ENCODE measurements around the gene FAM3C. TPM values are rescaled to one million over a fixed set of nuclear protein-coding genes. Genes with fewer than 3 reads are reported as not detected.
"Not testable (repeated sequence)": the region's sequence is repeated elsewhere in the genome, so short reads cannot be mapped to it uniquely, and the experiment has no call there.

FAM3C gene
- total and polyA plus RNA-seq, 4 donors = 36.7 to 68.4 (median 57.2) TPM

- H3K27ac ChIP-seq (ENCODE audit: low read depth in 1 of 2, low read length in 2 of 2) = no peak within 1 kb of the TSS
- no peak for DNase-seq
- H3K4me3 ChIP-seq (ENCODE audit: low read length in 2 of 2) = no peak within 1 kb of the TSS
- H3K4me1 ChIP-seq (ENCODE audit: control insufficient read depth in 1 of 2, insufficient read depth in 2 of 2, low read length in 2 of 2) = no peaks in the 10 kb centered on the region
- no peaks in the 10 kb centered on the region for H3K27me3 ChIP-seq (ENCODE audit: control insufficient read depth in 1 of 2, insufficient read depth in 2 of 2, low read length in 1 of 2)
- 19 to 21% methylated on average over 27 of the region's 27 CpGs for WGBS, 2 donors
- H3K36me3 ChIP-seq (ENCODE audit: control insufficient read depth in 1 of 2, insufficient read depth in 2 of 2, low read length in 1 of 2) = no peaks in the 10 kb centered on the region
- H3K9me3 ChIP-seq (ENCODE audit: control insufficient read depth, low read length) = no peaks in the 10 kb centered on the region
- intact Hi-C loops (cut with DNase I) = no loop called here
- peak; percentile 44 for ATAC-seq (ENCODE audit: low FRiP score)
Observed at GRCh38 chr7:121328508-121329190, 67.5 kb downstream of the FAM3C start, which contains the start of gene WNT16. WNT16 (plus strand) TSS chr7:121329000; CDS start chr7:121329293, 293 bp downstream.

- 94 to 95% methylated on average over 5 of the region's 5 CpGs for WGBS, 2 donors
- Histone ChIP-seq H3K27ac (ENCODE audit: low read depth in 1 of 2, low read length in 2 of 2) (no peak overlapping the region), H3K36me3 (ENCODE audit: control insufficient read depth in 1 of 2, insufficient read depth in 2 of 2, low read length in 1 of 2) (no peaks in the 10 kb centered on the region), H3K4me3 (ENCODE audit: low read length in 2 of 2) (no peak overlapping the region), H3K27me3 (ENCODE audit: control insufficient read depth in 1 of 2, insufficient read depth in 2 of 2, low read length in 1 of 2) (no peaks in the 10 kb centered on the region), H3K4me1 (ENCODE audit: control insufficient read depth in 1 of 2, insufficient read depth in 2 of 2, low read length in 2 of 2) (no peaks in the 10 kb centered on the region), H3K9me3 (ENCODE audit: control insufficient read depth, low read length) (no peaks in the 10 kb centered on the region)
- DNase-seq = no peak
- no peak for ATAC-seq (ENCODE audit: low FRiP score)
- intact Hi-C loops (cut with DNase I) = no loop called here
Observed at GRCh38 chr7:121327671-121328070, 68.4 kb downstream of the FAM3C start.

- Histone ChIP-seq H3K4me1 (ENCODE audit: control insufficient read depth in 1 of 2, insufficient read depth in 2 of 2, low read length in 2 of 2) (no peaks in the 10 kb centered on the region), H3K4me3 (ENCODE audit: low read length in 2 of 2) (no peak overlapping the region), H3K9me3 (ENCODE audit: control insufficient read depth, low read length) (no peaks in the 10 kb centered on the region), H3K27me3 (ENCODE audit: control insufficient read depth in 1 of 2, insufficient read depth in 2 of 2, low read length in 1 of 2) (no peaks in the 10 kb centered on the region), H3K36me3 (ENCODE audit: control insufficient read depth in 1 of 2, insufficient read depth in 2 of 2, low read length in 1 of 2) (no peaks in the 10 kb centered on the region), H3K27ac (ENCODE audit: low read depth in 1 of 2, low read length in 2 of 2) (no peak overlapping the region)
- intact Hi-C loops (cut with DNase I) = no loop called here
- ATAC-seq (ENCODE audit: low FRiP score) (no peak), DNase-seq (no peak)
- WGBS, 2 donors = 62 to 66% methylated on average over 5 of the region's 5 CpGs
Observed at GRCh38 chr7:121323515-121324302, 72.4 kb downstream of the FAM3C start.

- 65 to 69% methylated on average over 3 of the region's 3 CpGs for WGBS, 2 donors
- intact Hi-C loops (cut with DNase I) = no loop called here
Observed at GRCh38 chr7:121322460-121322859, 73.6 kb downstream of the FAM3C start.

GRCh38 chr7:121315170-121315569, 80.9 kb downstream of the FAM3C start:
- H3K27ac ChIP-seq (ENCODE audit: low read depth in 1 of 2, low read length in 2 of 2); H3K36me3 ChIP-seq (ENCODE audit: control insufficient read depth in 1 of 2, insufficient read depth in 2 of 2, low read length in 1 of 2); H3K9me3 ChIP-seq (ENCODE audit: control insufficient read depth, low read length); H3K4me3 ChIP-seq (ENCODE audit: low read length in 2 of 2); DNase-seq; H3K27me3 ChIP-seq (ENCODE audit: control insufficient read depth in 1 of 2, insufficient read depth in 2 of 2, low read length in 1 of 2); H3K4me1 ChIP-seq (ENCODE audit: control insufficient read depth in 1 of 2, insufficient read depth in 2 of 2, low read length in 2 of 2); intact Hi-C loops (cut with DNase I); ATAC-seq (ENCODE audit: low FRiP score): not testable (repeated sequence)
- WGBS, 2 donors = 96 to 99% methylated on average over 2 of the region's 3 CpGs

More at GRCh38 chr7:121322460-121322859, 73.6 kb downstream of the FAM3C start:
- Histone ChIP-seq H3K27me3 (ENCODE audit: control insufficient read depth in 1 of 2, insufficient read depth in 2 of 2, low read length in 1 of 2) (no peaks in the 10 kb centered on the region), H3K4me1 (ENCODE audit: control insufficient read depth in 1 of 2, insufficient read depth in 2 of 2, low read length in 2 of 2) (no peaks in the 10 kb centered on the region), H3K36me3 (ENCODE audit: control insufficient read depth in 1 of 2, insufficient read depth in 2 of 2, low read length in 1 of 2) (no peaks in the 10 kb centered on the region), H3K9me3 (ENCODE audit: control insufficient read depth, low read length) (no peaks in the 10 kb centered on the region), H3K4me3 (ENCODE audit: low read length in 2 of 2) (no peak overlapping the region), H3K27ac (ENCODE audit: low read depth in 1 of 2, low read length in 2 of 2) (no peak overlapping the region)
- ATAC-seq (ENCODE audit: low FRiP score) (no peak), DNase-seq (no peak)

GRCh38 chr7:121313793-121314676, 82.1 kb downstream of the FAM3C start:
- H3K27ac ChIP-seq (ENCODE audit: low read depth in 1 of 2, low read length in 2 of 2) = no peak overlapping the region
- no peaks in the 10 kb centered on the region for H3K27me3 ChIP-seq (ENCODE audit: control insufficient read depth in 1 of 2, insufficient read depth in 2 of 2, low read length in 1 of 2)
- H3K9me3 ChIP-seq (ENCODE audit: control insufficient read depth, low read length) = peaks cover 1% of the 10 kb centered on the region
- DNase-seq (no peak), ATAC-seq (ENCODE audit: low FRiP score) (no peak)
- no peak overlapping the region for H3K4me3 ChIP-seq (ENCODE audit: low read length in 2 of 2)
- peaks cover 0 to 3% of the 10 kb centered on the region in 2 donors for H3K4me1 ChIP-seq (ENCODE audit: control insufficient read depth in 1 of 2, insufficient read depth in 2 of 2, low read length in 2 of 2)
- 25 to 30% methylated on average over 9 of the region's 9 CpGs for WGBS, 2 donors
- no peaks in the 10 kb centered on the region for H3K36me3 ChIP-seq (ENCODE audit: control insufficient read depth in 1 of 2, insufficient read depth in 2 of 2, low read length in 1 of 2)
- intact Hi-C loops (cut with DNase I) = no loop called here

- intact Hi-C loops (cut with DNase I) = no loop called here
- DNase-seq (no peak), ATAC-seq (ENCODE audit: low FRiP score) (no peak)
- H3K4me1 ChIP-seq (ENCODE audit: control insufficient read depth in 1 of 2, insufficient read depth in 2 of 2, low read length in 2 of 2) = peaks cover 0 to 3% of the 10 kb centered on the region in 2 donors
- no peaks in the 10 kb centered on the region for H3K36me3 ChIP-seq (ENCODE audit: control insufficient read depth in 1 of 2, insufficient read depth in 2 of 2, low read length in 1 of 2)
- WGBS, 2 donors = 45 to 52% methylated on average over 3 of the region's 3 CpGs
- H3K4me3 ChIP-seq (ENCODE audit: low read length in 2 of 2) = no peak overlapping the region
- peaks cover 1% of the 10 kb centered on the region for H3K9me3 ChIP-seq (ENCODE audit: control insufficient read depth, low read length)
- H3K27ac ChIP-seq (ENCODE audit: low read depth in 1 of 2, low read length in 2 of 2) = no peak overlapping the region
- no peaks in the 10 kb centered on the region for H3K27me3 ChIP-seq (ENCODE audit: control insufficient read depth in 1 of 2, insufficient read depth in 2 of 2, low read length in 1 of 2)
Observed at GRCh38 chr7:121313220-121313792, 82.8 kb downstream of the FAM3C start.

- Histone ChIP-seq H3K4me1 (ENCODE audit: control insufficient read depth in 1 of 2, insufficient read depth in 2 of 2, low read length in 2 of 2) (no peaks in the 10 kb centered on the region), H3K27ac (ENCODE audit: low read depth in 1 of 2, low read length in 2 of 2) (no peak overlapping the region), H3K9me3 (ENCODE audit: control insufficient read depth, low read length) (peaks cover 1% of the 10 kb centered on the region), H3K4me3 (ENCODE audit: low read length in 2 of 2) (no peak overlapping the region), H3K27me3 (ENCODE audit: control insufficient read depth in 1 of 2, insufficient read depth in 2 of 2, low read length in 1 of 2) (no peaks in the 10 kb centered on the region), H3K36me3 (ENCODE audit: control insufficient read depth in 1 of 2, insufficient read depth in 2 of 2, low read length in 1 of 2) (peaks cover 0 to 2% of the 10 kb centered on the region in 2 donors)
- WGBS, 2 donors = 80 to 83% methylated on average over 4 of the region's 4 CpGs
- intact Hi-C loops (cut with DNase I) = no loop called here
- no peak for DNase-seq
- ATAC-seq (ENCODE audit: low FRiP score) = no peak
Observed at GRCh38 chr7:121307021-121307574, 89.0 kb downstream of the FAM3C start.

Measured in aorta (tissue), 5 donors.